Right hindlimb (tissue), 1 donor: ENCODE data around the gene KRTAP10-11.
"Not testable (repeated sequence)": the region's sequence is repeated elsewhere in the genome, so short reads cannot be mapped to it uniquely, and the experiment has no call there.

Experiments
- DNase-seq: peaks from one replicate; pipeline ENCODE4 v3.0.0-alpha.2; 2018

The KRTAP10-11 gene

GRCh38 chr21:44615911-44616590 lies 30.2 kb upstream of the KRTAP10-11 start:
- no peak for DNase-seq

GRCh38 chr21:44616591-44616926 lies 29.7 kb upstream of the KRTAP10-11 start:
- DNase-seq: no peak

GRCh38 chr21:44617071-44617501 lies 29.1 kb upstream of the KRTAP10-11 start:
- no peak for DNase-seq

GRCh38 chr21:44618504-44618903 lies 27.7 kb upstream of the KRTAP10-11 start:
- DNase-seq: no peak

GRCh38 chr21:44618909-44619308 lies 27.3 kb upstream of the KRTAP10-11 start:
- DNase-seq: no peak

- DNase-seq: no peak
Observed at GRCh38 chr21:44619886-44620285, 26.3 kb upstream of the KRTAP10-11 start.

- no peak for DNase-seq
Observed at GRCh38 chr21:44623575-44623974, 22.6 kb upstream of the KRTAP10-11 start.

GRCh38 chr21:44625756-44626155 lies 20.5 kb upstream of the KRTAP10-11 start:
- no peak for DNase-seq

GRCh38 chr21:44626262-44626661 lies 20.0 kb upstream of the KRTAP10-11 start:
- DNase-seq: no peak

- DNase-seq: no peak
Observed at GRCh38 chr21:44626673-44627143, 19.5 kb upstream of the KRTAP10-11 start, which contains the start of gene KRTAP10-9. Gene KRTAP10-9 (plus strand): TSS chr21:44627093. CDS start chr21:44627172, 79 bp downstream.

- not testable (repeated sequence) for DNase-seq
Observed at GRCh38 chr21:44627181-44627822, 18.9 kb upstream of the KRTAP10-11 start.

GRCh38 chr21:44627831-44628233 lies 18.4 kb upstream of the KRTAP10-11 start:
- not testable (repeated sequence) for DNase-seq

- DNase-seq: no peak
Observed at GRCh38 chr21:44628707-44629391, 17.4 kb upstream of the KRTAP10-11 start.

- no peak for DNase-seq
Observed at GRCh38 chr21:44630440-44630839, 15.8 kb upstream of the KRTAP10-11 start.

GRCh38 chr21:44632067-44632466 lies 14.1 kb upstream of the KRTAP10-11 start:
- DNase-seq: no peak

GRCh38 chr21:44636209-44637017 lies 9.8 kb upstream of the KRTAP10-11 start:
- DNase-seq: no peak

- no peak for DNase-seq
Observed at GRCh38 chr21:44637018-44637850, 9.0 kb upstream of the KRTAP10-11 start, which contains the start of gene KRTAP10-10. Gene KRTAP10-10 (plus strand): TSS chr21:44637356. CDS start chr21:44637418, 62 bp downstream.

- not testable (repeated sequence) for DNase-seq
Observed at GRCh38 chr21:44637851-44638348, 8.3 kb upstream of the KRTAP10-11 start.

GRCh38 chr21:44638506-44639330 lies 7.5 kb upstream of the KRTAP10-11 start:
- DNase-seq: not testable (repeated sequence)

- no peak for DNase-seq
Observed at GRCh38 chr21:44639331-44639655, 6.9 kb upstream of the KRTAP10-11 start.

GRCh38 chr21:44640761-44641160 lies 5.5 kb upstream of the KRTAP10-11 start:
- DNase-seq: no peak
